ENCODE results near the gene B3GNT8.

DNA sequence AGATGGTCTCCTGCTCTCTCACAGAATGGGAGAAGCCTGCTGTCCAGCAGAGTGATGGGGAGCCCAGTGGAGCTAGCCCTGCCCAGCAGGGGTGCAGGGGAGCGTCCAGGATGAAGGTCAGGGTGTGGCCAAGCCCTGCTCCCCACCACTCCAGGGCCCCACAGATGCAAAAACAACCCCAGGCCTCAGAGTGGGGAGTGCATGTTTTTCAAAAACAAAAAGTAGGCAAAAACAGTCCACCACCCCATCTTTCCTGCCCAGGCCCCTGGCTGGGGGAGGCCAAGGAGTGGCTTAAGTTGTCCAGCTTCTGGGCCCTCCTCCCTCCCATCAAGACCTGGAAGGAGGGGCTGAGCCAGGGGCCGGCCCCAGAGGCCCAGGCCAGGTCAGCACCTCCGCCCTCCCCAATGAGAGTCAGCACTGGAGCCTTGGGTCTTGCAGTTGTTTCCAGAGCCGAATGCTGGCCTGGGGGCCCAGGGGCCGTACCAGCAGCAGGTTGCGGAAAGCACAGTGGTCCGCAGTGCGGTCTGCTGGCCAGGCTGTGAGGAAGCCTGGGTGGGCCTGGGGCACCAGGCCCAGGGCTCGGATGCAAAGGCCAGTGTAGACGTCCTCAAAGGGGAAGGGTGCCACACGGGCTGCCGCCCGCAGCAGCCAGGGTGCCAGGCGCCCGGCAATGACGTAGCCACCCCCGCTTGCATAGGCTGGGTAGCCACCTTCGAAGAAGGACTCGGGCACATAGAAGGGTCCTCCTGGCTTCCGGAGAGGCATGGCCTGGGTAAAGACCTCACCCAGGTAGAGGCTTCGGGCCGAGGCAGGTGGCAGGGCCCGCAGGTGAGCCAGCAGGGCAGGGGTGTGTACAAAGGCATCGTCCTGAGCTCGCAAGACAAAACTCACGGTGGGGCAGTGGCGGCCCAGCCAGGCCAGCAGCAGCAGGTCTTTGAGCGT is 1.7 kb downstream of the B3GNT8 start:
- TF ChIP-seq, protein P1, sequence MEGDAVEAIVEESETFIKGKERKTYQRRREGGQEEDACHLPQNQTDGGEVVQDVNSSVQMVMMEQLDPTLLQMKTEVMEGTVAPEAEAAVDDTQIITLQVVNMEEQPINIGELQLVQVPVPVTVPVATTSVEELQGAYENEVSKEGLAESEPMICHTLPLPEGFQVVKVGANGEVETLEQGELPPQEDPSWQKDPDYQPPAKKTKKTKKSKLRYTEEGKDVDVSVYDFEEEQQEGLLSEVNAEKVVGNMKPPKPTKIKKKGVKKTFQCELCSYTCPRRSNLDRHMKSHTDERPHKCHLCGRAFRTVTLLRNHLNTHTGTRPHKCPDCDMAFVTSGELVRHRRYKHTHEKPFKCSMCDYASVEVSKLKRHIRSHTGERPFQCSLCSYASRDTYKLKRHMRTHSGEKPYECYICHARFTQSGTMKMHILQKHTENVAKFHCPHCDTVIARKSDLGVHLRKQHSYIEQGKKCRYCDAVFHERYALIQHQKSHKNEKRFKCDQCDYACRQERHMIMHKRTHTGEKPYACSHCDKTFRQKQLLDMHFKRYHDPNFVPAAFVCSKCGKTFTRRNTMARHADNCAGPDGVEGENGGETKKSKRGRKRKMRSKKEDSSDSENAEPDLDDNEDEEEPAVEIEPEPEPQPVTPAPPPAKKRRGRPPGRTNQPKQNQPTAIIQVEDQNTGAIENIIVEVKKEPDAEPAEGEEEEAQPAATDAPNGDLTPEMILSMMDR (conservative IDR thresholded peaks at IDR 0.05) = no peak
- TF ChIP-seq EZH2 (IDR thresholded peaks at IDR 0.05; ENCODE audit: low read depth) = no peak

Data from PC-9 (cell line).